GM23338 (cell line): Measurements from ENCODE around the gene R3HDM2.

Experiments
- CREB1 ChIP-seq: fragments of 250-450 bp; sonication (Bioruptor Pico); IDR thresholded peaks from 2 replicates; pipeline ENCODE4 v1.5.0; 2020; ENCODE audit warnings: low read depth, mild to moderate bottlenecking, moderate library complexity
- CTCF ChIP-seq, 2 experiments: fragments of 200-600 bp in 1 of 2; sonication (generic) in 1 of 2; conservative IDR thresholded peaks; 2 replicates each; pipeline versions ENCODE4 v1.5.1 to v1.6.1; 2016 to 2017; ENCODE audit warnings: antibody characterized with exemption in 2 of 2, low read depth in 2 of 2, mild to moderate bottlenecking in 2 of 2, moderate library complexity in 1 of 2
- EZH2 ChIP-seq: fragments of 200-600 bp; sonication (generic); IDR thresholded peaks from one replicate; pipeline ENCODE4 v1.8.0; 2017; ENCODE audit warnings: antibody characterized with exemption, mild to moderate bottlenecking, low read depth; ENCODE audit not compliant: unreplicated experiment
- EZH2phosphoT487 ChIP-seq: fragments of 200-600 bp; sonication (generic); IDR thresholded peaks from one replicate; pipeline ENCODE4 v1.8.1; 2018; ENCODE audit warnings: antibody characterized with exemption; ENCODE audit not compliant: unreplicated experiment
- JUNB ChIP-seq: IDR thresholded peaks from one replicate; pipeline ENCODE4 v1.6.1; 2016; ENCODE audit warnings: antibody characterized with exemption; ENCODE audit not compliant: unreplicated experiment
- NANOG ChIP-seq: IDR thresholded peaks from 2 replicates; pipeline ENCODE4 v1.6.1; 2016; ENCODE audit warnings: antibody characterized with exemption, borderline replicate concordance
- POLR2AphosphoS5 ChIP-seq: IDR thresholded peaks from 2 replicates; pipeline ENCODE4 v1.6.1; 2016; ENCODE audit warnings: antibody characterized with exemption, low read depth
- TF ChIP-seq, protein P1 (sequence below): IDR thresholded peaks from one replicate; pipeline ENCODE4 v1.6.1; 2018; ENCODE audit warnings: antibody characterized with exemption; ENCODE audit not compliant: unreplicated experiment
- TF ChIP-seq, protein P2 (sequence below): IDR thresholded peaks from 2 replicates; pipeline ENCODE4 v1.6.1; 2016; ENCODE audit warnings: antibody characterized with exemption

DNA sequence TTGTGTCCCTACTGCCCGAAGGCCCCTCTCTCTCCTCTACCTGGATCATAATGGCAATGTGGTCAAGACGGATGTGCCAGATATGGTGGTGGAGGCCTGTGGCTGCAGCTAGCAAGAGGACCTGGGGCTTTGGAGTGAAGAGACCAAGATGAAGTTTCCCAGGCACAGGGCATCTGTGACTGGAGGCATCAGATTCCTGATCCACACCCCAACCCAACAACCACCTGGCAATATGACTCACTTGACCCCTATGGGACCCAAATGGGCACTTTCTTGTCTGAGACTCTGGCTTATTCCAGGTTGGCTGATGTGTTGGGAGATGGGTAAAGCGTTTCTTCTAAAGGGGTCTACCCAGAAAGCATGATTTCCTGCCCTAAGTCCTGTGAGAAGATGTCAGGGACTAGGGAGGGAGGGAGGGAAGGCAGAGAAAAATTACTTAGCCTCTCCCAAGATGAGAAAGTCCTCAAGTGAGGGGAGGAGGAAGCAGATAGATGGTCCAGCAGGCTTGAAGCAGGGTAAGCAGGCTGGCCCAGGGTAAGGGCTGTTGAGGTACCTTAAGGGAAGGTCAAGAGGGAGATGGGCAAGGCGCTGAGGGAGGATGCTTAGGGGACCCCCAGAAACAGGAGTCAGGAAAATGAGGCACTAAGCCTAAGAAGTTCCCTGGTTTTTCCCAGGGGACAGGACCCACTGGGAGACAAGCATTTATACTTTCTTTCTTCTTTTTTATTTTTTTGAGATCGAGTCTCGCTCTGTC is 26.1 kb upstream of the R3HDM2 start:
- TF ChIP-seq CTCF (conservative IDR thresholded peaks at IDR 0.05; ENCODE audit: low read depth in 2 of 2) (no peak), EZH2phosphoT487 (no peak), POLR2AphosphoS5 (no peak), EZH2 (no peak), NANOG (no peak), CREB1 (CRISPR knock-in tag) (no peak), JUNB (no peak)
- TF ChIP-seq, protein P1, sequence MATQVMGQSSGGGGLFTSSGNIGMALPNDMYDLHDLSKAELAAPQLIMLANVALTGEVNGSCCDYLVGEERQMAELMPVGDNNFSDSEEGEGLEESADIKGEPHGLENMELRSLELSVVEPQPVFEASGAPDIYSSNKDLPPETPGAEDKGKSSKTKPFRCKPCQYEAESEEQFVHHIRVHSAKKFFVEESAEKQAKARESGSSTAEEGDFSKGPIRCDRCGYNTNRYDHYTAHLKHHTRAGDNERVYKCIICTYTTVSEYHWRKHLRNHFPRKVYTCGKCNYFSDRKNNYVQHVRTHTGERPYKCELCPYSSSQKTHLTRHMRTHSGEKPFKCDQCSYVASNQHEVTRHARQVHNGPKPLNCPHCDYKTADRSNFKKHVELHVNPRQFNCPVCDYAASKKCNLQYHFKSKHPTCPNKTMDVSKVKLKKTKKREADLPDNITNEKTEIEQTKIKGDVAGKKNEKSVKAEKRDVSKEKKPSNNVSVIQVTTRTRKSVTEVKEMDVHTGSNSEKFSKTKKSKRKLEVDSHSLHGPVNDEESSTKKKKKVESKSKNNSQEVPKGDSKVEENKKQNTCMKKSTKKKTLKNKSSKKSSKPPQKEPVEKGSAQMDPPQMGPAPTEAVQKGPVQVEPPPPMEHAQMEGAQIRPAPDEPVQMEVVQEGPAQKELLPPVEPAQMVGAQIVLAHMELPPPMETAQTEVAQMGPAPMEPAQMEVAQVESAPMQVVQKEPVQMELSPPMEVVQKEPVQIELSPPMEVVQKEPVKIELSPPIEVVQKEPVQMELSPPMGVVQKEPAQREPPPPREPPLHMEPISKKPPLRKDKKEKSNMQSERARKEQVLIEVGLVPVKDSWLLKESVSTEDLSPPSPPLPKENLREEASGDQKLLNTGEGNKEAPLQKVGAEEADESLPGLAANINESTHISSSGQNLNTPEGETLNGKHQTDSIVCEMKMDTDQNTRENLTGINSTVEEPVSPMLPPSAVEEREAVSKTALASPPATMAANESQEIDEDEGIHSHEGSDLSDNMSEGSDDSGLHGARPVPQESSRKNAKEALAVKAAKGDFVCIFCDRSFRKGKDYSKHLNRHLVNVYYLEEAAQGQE, result no peak
- TF ChIP-seq, protein P2, sequence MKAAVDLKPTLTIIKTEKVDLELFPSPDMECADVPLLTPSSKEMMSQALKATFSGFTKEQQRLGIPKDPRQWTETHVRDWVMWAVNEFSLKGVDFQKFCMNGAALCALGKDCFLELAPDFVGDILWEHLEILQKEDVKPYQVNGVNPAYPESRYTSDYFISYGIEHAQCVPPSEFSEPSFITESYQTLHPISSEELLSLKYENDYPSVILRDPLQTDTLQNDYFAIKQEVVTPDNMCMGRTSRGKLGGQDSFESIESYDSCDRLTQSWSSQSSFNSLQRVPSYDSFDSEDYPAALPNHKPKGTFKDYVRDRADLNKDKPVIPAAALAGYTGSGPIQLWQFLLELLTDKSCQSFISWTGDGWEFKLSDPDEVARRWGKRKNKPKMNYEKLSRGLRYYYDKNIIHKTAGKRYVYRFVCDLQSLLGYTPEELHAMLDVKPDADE, result no peak
